ENCODE measurements around the gene CALHM4.

Gene CALHM4

GRCh38 chr6:116514111-116514510 is 39.4 kb upstream of the CALHM4 start:
- no peaks in the 10 kb centered on the region for H3K36me3 ChIP-seq (ENCODE audit: insufficient read depth, insufficient read length, low read length)
- no peak for DNase-seq (ENCODE audit: low read depth, low spot score)

GRCh38 chr6:116515141-116515540 is 38.4 kb upstream of the CALHM4 start:
- Histone ChIP-seq H3K9me3 (ENCODE audit: insufficient read depth, low read length) (no peaks in the 10 kb centered on the region), H3K36me3 (ENCODE audit: insufficient read depth, insufficient read length, low read length) (no peaks in the 10 kb centered on the region), H3K4me3 (ENCODE audit: insufficient read length, low read depth) (no peak overlapping the region), H3K4me1 (ENCODE audit: insufficient read depth, insufficient read length) (no peaks in the 10 kb centered on the region), H3K9ac (ENCODE audit: insufficient read length, low read depth) (no peak overlapping the region), H3K27me3 (ENCODE audit: insufficient read depth, insufficient read length) (no peaks in the 10 kb centered on the region)
- TF ChIP-seq ZNF274 (IDR thresholded peaks at IDR 0.05; ENCODE audit: low read depth, low read length) (no peak), SUZ12 (IDR thresholded peaks at IDR 0.05; ENCODE audit: extremely low read depth, insufficient read depth, insufficient read length) (no peak), YY1 (IDR thresholded peaks at IDR 0.05; ENCODE audit: insufficient read depth, insufficient read length) (no peak)
- no peak for DNase-seq (ENCODE audit: low read depth, low spot score)

More at GRCh38 chr6:116514111-116514510, 39.4 kb upstream of the CALHM4 start:
- H3K27me3 ChIP-seq (ENCODE audit: insufficient read depth, insufficient read length), result no peaks in the 10 kb centered on the region
- no peaks in the 10 kb centered on the region for H3K9me3 ChIP-seq (ENCODE audit: insufficient read depth, low read length)
- no peak for TF ChIP-seq YY1 (IDR thresholded peaks at IDR 0.05; ENCODE audit: insufficient read depth, insufficient read length)
- TF ChIP-seq SUZ12 (IDR thresholded peaks at IDR 0.05; ENCODE audit: extremely low read depth, insufficient read depth, insufficient read length), result no peak
- no peak for TF ChIP-seq ZNF274 (IDR thresholded peaks at IDR 0.05; ENCODE audit: low read depth, low read length)
- H3K4me3 ChIP-seq (ENCODE audit: insufficient read length, low read depth), result no peak overlapping the region
- H3K9ac ChIP-seq (ENCODE audit: insufficient read length, low read depth), result no peak overlapping the region
- H3K4me1 ChIP-seq (ENCODE audit: insufficient read depth, insufficient read length), result no peaks in the 10 kb centered on the region

GRCh38 chr6:116518621-116519368 is 34.8 kb upstream of the CALHM4 start:
- Histone ChIP-seq H3K9ac (ENCODE audit: insufficient read length, low read depth) (no peak overlapping the region), H3K36me3 (ENCODE audit: insufficient read depth, insufficient read length, low read length) (no peaks in the 10 kb centered on the region), H3K4me3 (ENCODE audit: insufficient read length, low read depth) (no peak overlapping the region), H3K27me3 (ENCODE audit: insufficient read depth, insufficient read length) (no peaks in the 10 kb centered on the region), H3K9me3 (ENCODE audit: insufficient read depth, low read length) (no peaks in the 10 kb centered on the region), H3K4me1 (ENCODE audit: insufficient read depth, insufficient read length) (no peaks in the 10 kb centered on the region)
- DNase-seq (ENCODE audit: low read depth, low spot score), result no peak
- TF ChIP-seq YY1 (IDR thresholded peaks at IDR 0.05; ENCODE audit: insufficient read depth, insufficient read length) (no peak), ZNF274 (IDR thresholded peaks at IDR 0.05; ENCODE audit: low read depth, low read length) (no peak), SUZ12 (IDR thresholded peaks at IDR 0.05; ENCODE audit: extremely low read depth, insufficient read depth, insufficient read length) (no peak)

GRCh38 chr6:116522896-116523295 is 30.7 kb upstream of the CALHM4 start:
- no peaks in the 10 kb centered on the region for H3K36me3 ChIP-seq (ENCODE audit: insufficient read depth, insufficient read length, low read length)
- H3K4me3 ChIP-seq (ENCODE audit: insufficient read length, low read depth), result no peak overlapping the region
- H3K4me1 ChIP-seq (ENCODE audit: insufficient read depth, insufficient read length), result no peaks in the 10 kb centered on the region
- TF ChIP-seq SUZ12 (IDR thresholded peaks at IDR 0.05; ENCODE audit: extremely low read depth, insufficient read depth, insufficient read length) (no peak), ZNF274 (IDR thresholded peaks at IDR 0.05; ENCODE audit: low read depth, low read length) (no peak)
- H3K9ac ChIP-seq (ENCODE audit: insufficient read length, low read depth), result no peak overlapping the region
- no peak for DNase-seq (ENCODE audit: low read depth, low spot score)
- no peaks in the 10 kb centered on the region for H3K27me3 ChIP-seq (ENCODE audit: insufficient read depth, insufficient read length)
- H3K9me3 ChIP-seq (ENCODE audit: insufficient read depth, low read length), result no peaks in the 10 kb centered on the region

- Histone ChIP-seq H3K4me3 (ENCODE audit: insufficient read length, low read depth) (no peak overlapping the region), H3K9me3 (ENCODE audit: insufficient read depth, low read length) (no peaks in the 10 kb centered on the region), H3K9ac (ENCODE audit: insufficient read length, low read depth) (no peak overlapping the region), H3K4me1 (ENCODE audit: insufficient read depth, insufficient read length) (no peaks in the 10 kb centered on the region), H3K36me3 (ENCODE audit: insufficient read depth, insufficient read length, low read length) (no peaks in the 10 kb centered on the region), H3K27me3 (ENCODE audit: insufficient read depth, insufficient read length) (no peaks in the 10 kb centered on the region)
- TF ChIP-seq ZNF274 (IDR thresholded peaks at IDR 0.05; ENCODE audit: low read depth, low read length), result no peak
- no peak for TF ChIP-seq SUZ12 (IDR thresholded peaks at IDR 0.05; ENCODE audit: extremely low read depth, insufficient read depth, insufficient read length)
- TF ChIP-seq YY1 (IDR thresholded peaks at IDR 0.05; ENCODE audit: insufficient read depth, insufficient read length), result no peak
- DNase-seq (ENCODE audit: low read depth, low spot score), result no peak
Measured at GRCh38 chr6:116524236-116524635, 29.3 kb upstream of the CALHM4 start.

- Histone ChIP-seq H3K27me3 (ENCODE audit: insufficient read depth, insufficient read length) (no peaks in the 10 kb centered on the region), H3K9me3 (ENCODE audit: insufficient read depth, low read length) (no peaks in the 10 kb centered on the region), H3K4me3 (ENCODE audit: insufficient read length, low read depth) (no peak overlapping the region), H3K4me1 (ENCODE audit: insufficient read depth, insufficient read length) (no peaks in the 10 kb centered on the region), H3K36me3 (ENCODE audit: insufficient read depth, insufficient read length, low read length) (no peaks in the 10 kb centered on the region), H3K9ac (ENCODE audit: insufficient read length, low read depth) (no peak overlapping the region)
- TF ChIP-seq YY1 (IDR thresholded peaks at IDR 0.05; ENCODE audit: insufficient read depth, insufficient read length), result no peak
- TF ChIP-seq ZNF274 (IDR thresholded peaks at IDR 0.05; ENCODE audit: low read depth, low read length), result no peak
- TF ChIP-seq SUZ12 (IDR thresholded peaks at IDR 0.05; ENCODE audit: extremely low read depth, insufficient read depth, insufficient read length), result no peak
- no peak for DNase-seq (ENCODE audit: low read depth, low spot score)
Measured at GRCh38 chr6:116528133-116528532, 25.4 kb upstream of the CALHM4 start.

- DNase-seq (ENCODE audit: low read depth, low spot score), result no peak
- no peaks in the 10 kb centered on the region for H3K27me3 ChIP-seq (ENCODE audit: insufficient read depth, insufficient read length)
- H3K4me3 ChIP-seq (ENCODE audit: insufficient read length, low read depth), result no peak overlapping the region
- H3K4me1 ChIP-seq (ENCODE audit: insufficient read depth, insufficient read length), result no peaks in the 10 kb centered on the region
- no peaks in the 10 kb centered on the region for H3K36me3 ChIP-seq (ENCODE audit: insufficient read depth, insufficient read length, low read length)
- H3K9ac ChIP-seq (ENCODE audit: insufficient read length, low read depth), result no peak overlapping the region
- TF ChIP-seq SUZ12 (IDR thresholded peaks at IDR 0.05; ENCODE audit: extremely low read depth, insufficient read depth, insufficient read length) (no peak), YY1 (IDR thresholded peaks at IDR 0.05; ENCODE audit: insufficient read depth, insufficient read length) (no peak), ZNF274 (IDR thresholded peaks at IDR 0.05; ENCODE audit: low read depth, low read length) (no peak)
- H3K9me3 ChIP-seq (ENCODE audit: insufficient read depth, low read length), result no peaks in the 10 kb centered on the region
Measured at GRCh38 chr6:116528780-116529179, 24.8 kb upstream of the CALHM4 start.
